Activated CD8-positive, alpha-beta T cell treated with anti-CD3 and anti-CD28 coated beads for 36 hours (primary cell): ENCODE results near the gene UBAC2. TPM values are rescaled to one million over a fixed set of nuclear protein-coding genes. Genes with fewer than 3 reads are reported as not detected.
A peak's percentile ranks its signal among the peaks of the same experiment; 100 is the strongest.

Source experiments
- ATAC-seq: fragments of 200-7000 bp; cut with Tn5 transposase; one replicate; pipeline ENCODE4 v1.10.0; 2021; ENCODE audit warnings: mild to moderate bottlenecking, moderate library complexity
- CTCF ChIA-PET: fragments of 350-600 bp; sonication (Branson Sonifier 250); formaldehyde crosslinking; loops from one replicate; lab custom pipeline; 2021; ENCODE audit warnings: antibody characterized with exemption; lab: Charles Lee
- POLR2A ChIA-PET: fragments of 350-600 bp; sonication (Branson Sonifier 250); formaldehyde crosslinking; loops from one replicate; lab custom pipeline; 2021; ENCODE audit warnings: antibody characterized with exemption; lab: Charles Lee
- DNase-seq: peaks from one replicate; pipeline ENCODE4 v3.0.0-alpha.2; 2020
- H3K27ac Mint-ChIP-seq: one replicate; pipeline ENCODE4 v1.8.0; 2021; ENCODE audit warnings: mild to moderate bottlenecking, mixed read lengths
- H3K27me3 Mint-ChIP-seq: one replicate; pipeline ENCODE4 v1.8.0; 2021; ENCODE audit warnings: mixed read lengths
- H3K36me3 Mint-ChIP-seq: one replicate; pipeline ENCODE4 v1.8.0; 2021; ENCODE audit warnings: low read depth, mixed read lengths
- H3K4me1 Mint-ChIP-seq: one replicate; pipeline ENCODE4 v1.8.0; 2021; ENCODE audit warnings: low read depth, mixed read lengths
- H3K4me3 Mint-ChIP-seq: one replicate; pipeline ENCODE4 v1.8.0; 2021; ENCODE audit warnings: mild to moderate bottlenecking, moderate library complexity, mixed read lengths
- H3K9me3 Mint-ChIP-seq: one replicate; pipeline ENCODE4 v1.8.0; 2021; ENCODE audit warnings: mixed read lengths
- intact Hi-C: fragments of 100-400 bp; cut with micrococcal nuclease; formaldehyde crosslinking; loops from one replicate; pipeline ENCODE4 v1.10.0; 2022
- total RNA-seq, 2 experiments: library from RNA; stranded (reverse); gene quantifications; one replicate each; pipeline ENCODE4 v1.2.3, GENCODE V29; 2021
- TF ChIP-seq, protein P1 (sequence below): fragments of 200-600 bp; IDR thresholded peaks from one replicate; pipeline ENCODE4 v1.8.0; 2022; ENCODE audit warnings: antibody characterized with exemption, mild to moderate bottlenecking

Gene UBAC2
- total RNA-seq, 2 experiments from 2014 or later: 63.7 to 68.4 TPM

DNA sequence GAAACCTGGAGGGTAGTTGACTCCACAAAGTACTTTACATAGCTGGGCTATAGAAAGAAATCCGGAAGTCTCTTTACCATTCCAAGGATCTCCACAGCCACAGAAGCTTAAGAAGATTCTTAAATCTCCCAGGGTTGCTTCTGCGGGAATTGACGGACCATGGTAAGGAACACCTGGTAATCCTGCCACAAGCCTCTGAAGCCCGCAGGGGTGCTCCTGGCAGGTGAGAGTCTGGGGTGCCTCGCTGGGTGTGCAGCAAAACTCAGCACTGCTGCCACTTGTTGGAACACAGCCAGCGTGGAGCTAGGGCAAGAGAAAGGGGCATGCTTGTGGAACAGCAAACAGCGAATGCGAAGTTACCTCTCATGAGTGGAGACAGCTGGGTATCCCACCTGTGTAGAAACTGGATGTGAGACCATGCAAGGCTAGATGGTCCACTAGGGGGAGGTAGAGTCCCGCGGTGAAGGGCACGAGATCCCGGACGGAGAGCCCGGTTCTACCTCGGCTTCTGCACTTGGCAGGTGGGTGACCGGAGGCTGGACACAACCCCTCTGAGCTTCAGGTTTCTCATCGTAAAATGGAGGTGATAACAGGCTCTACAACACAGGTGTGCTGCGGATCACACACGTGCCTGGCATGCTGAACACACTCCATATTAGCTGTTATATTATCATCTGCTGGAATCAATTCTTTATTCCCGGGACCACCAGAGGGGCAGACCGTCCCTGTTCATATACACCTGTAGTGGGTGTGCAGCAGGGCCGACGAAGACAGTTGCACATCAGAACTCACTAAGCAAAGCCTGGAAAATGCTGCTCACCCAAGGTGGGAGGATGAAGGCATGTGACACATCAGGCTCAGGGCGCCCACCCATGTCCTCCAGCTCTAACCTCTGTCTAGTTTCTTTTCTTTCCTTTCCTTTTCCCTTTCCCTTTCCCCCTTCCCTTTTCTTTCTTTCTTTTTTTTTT is 24.1 kb upstream of the UBAC2 start:
- TF ChIP-seq, protein P1, sequence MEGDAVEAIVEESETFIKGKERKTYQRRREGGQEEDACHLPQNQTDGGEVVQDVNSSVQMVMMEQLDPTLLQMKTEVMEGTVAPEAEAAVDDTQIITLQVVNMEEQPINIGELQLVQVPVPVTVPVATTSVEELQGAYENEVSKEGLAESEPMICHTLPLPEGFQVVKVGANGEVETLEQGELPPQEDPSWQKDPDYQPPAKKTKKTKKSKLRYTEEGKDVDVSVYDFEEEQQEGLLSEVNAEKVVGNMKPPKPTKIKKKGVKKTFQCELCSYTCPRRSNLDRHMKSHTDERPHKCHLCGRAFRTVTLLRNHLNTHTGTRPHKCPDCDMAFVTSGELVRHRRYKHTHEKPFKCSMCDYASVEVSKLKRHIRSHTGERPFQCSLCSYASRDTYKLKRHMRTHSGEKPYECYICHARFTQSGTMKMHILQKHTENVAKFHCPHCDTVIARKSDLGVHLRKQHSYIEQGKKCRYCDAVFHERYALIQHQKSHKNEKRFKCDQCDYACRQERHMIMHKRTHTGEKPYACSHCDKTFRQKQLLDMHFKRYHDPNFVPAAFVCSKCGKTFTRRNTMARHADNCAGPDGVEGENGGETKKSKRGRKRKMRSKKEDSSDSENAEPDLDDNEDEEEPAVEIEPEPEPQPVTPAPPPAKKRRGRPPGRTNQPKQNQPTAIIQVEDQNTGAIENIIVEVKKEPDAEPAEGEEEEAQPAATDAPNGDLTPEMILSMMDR: peak; percentile 95
- ATAC-seq: peak; percentile 91
- CTCF ChIA-PET: interaction anchor here (0.5 to 12.3 kb wide), 75 partner anchors 8 to 480 kb away, joined by 3 to 264 read pairs (median 4); partner anchors contain the start of genes GPR18 and UBAC2
- Mint-ChIP-seq H3K9me3 (peaks cover 6% of the 10 kb centered on the region), H3K36me3 (peaks cover 8% of the 10 kb centered on the region), H3K27me3 (no peaks in the 10 kb centered on the region), H3K4me1 (peaks cover 38% of the 10 kb centered on the region), H3K27ac (peak overlapping the region; percentile 83), H3K4me3 (peak overlapping the region; percentile 61)
- intact Hi-C loops: loop anchor here (2.0 to 10.0 kb wide), 2 partner anchors 88 to 258 kb away; no protein-coding TSS in a partner anchor
- POLR2A ChIA-PET: interaction anchor here (0.6 to 2.1 kb wide), 10 partner anchors 9 to 259 kb away, joined by 3 to 9 read pairs (median 4); partner anchors contain the start of gene UBAC2
- peak; percentile 87 for DNase-seq

DNA sequence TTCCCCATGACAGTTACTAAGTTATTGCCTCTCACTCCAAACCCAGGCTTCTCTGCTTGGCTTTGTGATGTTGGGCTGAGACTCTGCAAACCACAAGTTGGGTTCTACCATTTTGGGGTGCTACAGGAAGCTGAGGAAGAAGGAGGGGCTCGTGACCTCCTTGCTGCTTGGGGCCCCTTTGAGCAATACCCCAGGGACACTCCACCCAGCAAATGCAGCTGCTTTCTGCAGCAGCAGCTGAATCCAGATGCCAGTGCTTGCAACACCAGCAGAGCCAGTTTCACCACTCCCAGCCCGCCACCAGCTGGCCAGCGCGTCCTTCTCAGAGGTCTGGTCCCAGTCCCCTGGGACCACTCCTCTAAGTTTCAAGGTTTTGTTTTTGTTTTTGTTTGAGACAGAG is 22.0 kb upstream of the UBAC2 start:
- no peak overlapping the region for H3K27ac Mint-ChIP-seq
- no peak overlapping the region for H3K4me3 Mint-ChIP-seq
- POLR2A ChIA-PET: interaction anchor here (0.8 to 3.4 kb wide), 4 partner anchors 21 to 87 kb away, joined by 3 to 16 read pairs (median 6); partner anchors contain the start of gene UBAC2
- intact Hi-C loops: loop anchor here (10.0 kb wide), 1 partner anchor 256 kb away; no protein-coding TSS in a partner anchor
- CTCF ChIA-PET: interaction anchor here (0.9 to 12.3 kb wide), 4 partner anchors 20 to 258 kb away, joined by 3 to 264 read pairs (median 4); no protein-coding TSS in a partner anchor
- DNase-seq (no peak), ATAC-seq (no peak)
- TF ChIP-seq, protein P1: no peak
- H3K9me3 Mint-ChIP-seq: peaks cover 8% of the 10 kb centered on the region
- peaks cover 38% of the 10 kb centered on the region for H3K4me1 Mint-ChIP-seq
- no peaks in the 10 kb centered on the region for H3K27me3 Mint-ChIP-seq
- peaks cover 9% of the 10 kb centered on the region for H3K36me3 Mint-ChIP-seq

DNA sequence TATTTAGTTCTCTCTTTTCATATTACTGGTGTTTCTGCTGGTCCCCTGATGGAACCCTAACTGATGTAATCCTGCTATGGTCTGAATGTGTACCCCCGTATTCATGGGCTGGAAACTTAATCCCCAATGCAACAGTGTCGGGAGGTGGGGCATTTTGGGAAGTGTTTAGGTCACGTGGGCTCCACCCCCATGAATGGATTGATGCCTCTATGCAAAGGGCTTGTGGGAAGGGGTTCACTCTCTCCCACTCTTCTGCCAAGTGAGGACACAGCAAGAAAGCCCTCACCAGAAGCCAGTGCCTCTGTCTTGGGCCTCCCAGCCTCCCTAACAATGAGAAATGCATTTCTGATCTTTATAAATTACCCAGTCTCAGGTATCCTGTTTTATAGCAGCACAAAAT is 21.2 kb upstream of the UBAC2 start:
- TF ChIP-seq, protein P1: no peak
- peaks cover 10% of the 10 kb centered on the region for H3K9me3 Mint-ChIP-seq
- H3K4me1 Mint-ChIP-seq: peaks cover 38% of the 10 kb centered on the region
- ChIA-PET POLR2A (interaction anchor here (3.4 kb wide), 1 partner anchor 20 kb away, joined by 16 read pairs; the partner anchor contains the start of gene UBAC2), CTCF (interaction anchor here (0.9 to 12.3 kb wide), 3 partner anchors 19 to 209 kb away, joined by 4 to 264 read pairs (median 4); no protein-coding TSS in a partner anchor)
- H3K27me3 Mint-ChIP-seq: no peaks in the 10 kb centered on the region
- ATAC-seq (no peak), DNase-seq (no peak)
- no peak overlapping the region for H3K4me3 Mint-ChIP-seq
- intact Hi-C loops: loop anchor here (10.0 kb wide), 1 partner anchor 255 kb away; no protein-coding TSS in a partner anchor
- H3K27ac Mint-ChIP-seq: peak overlapping the region; percentile 8
- H3K36me3 Mint-ChIP-seq: peaks cover 9% of the 10 kb centered on the region

DNA sequence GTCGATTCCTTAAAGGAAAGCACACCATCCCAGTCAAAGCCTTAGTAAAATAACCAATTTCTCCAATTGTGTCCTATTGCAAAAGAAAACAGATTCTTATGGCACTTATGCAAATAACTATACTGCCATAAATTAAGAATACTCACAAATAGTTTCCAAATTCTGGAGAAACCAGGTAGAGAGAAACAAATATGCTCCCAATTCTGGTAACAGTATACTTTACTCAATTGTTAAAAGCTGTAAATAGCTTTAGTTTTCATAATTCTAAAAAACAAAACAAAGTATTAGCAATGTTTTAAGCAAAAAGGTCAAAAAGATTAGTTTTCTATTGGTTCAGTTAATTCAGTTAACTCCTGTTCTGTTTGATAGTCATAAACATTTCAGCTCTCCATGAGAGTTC is 18.2 kb upstream of the UBAC2 start:
- H3K4me3 Mint-ChIP-seq: no peak overlapping the region
- POLR2A ChIA-PET: interaction anchor here (1.0 kb wide), 1 partner anchor 19 kb away, joined by 3 read pairs; the partner anchor contains the start of gene UBAC2
- H3K27ac Mint-ChIP-seq: no peak overlapping the region
- peaks cover 9% of the 10 kb centered on the region for H3K36me3 Mint-ChIP-seq
- peaks cover 30% of the 10 kb centered on the region for H3K4me1 Mint-ChIP-seq
- peaks cover 10% of the 10 kb centered on the region for H3K9me3 Mint-ChIP-seq
- intact Hi-C loops: no loop called here
- ATAC-seq (no peak), DNase-seq (no peak)
- H3K27me3 Mint-ChIP-seq: no peaks in the 10 kb centered on the region
- TF ChIP-seq, protein P1: no peak
- CTCF ChIA-PET: interaction anchor here (1.2 to 12.3 kb wide), 3 partner anchors 11 to 255 kb away, joined by 3 to 264 read pairs (median 4); no protein-coding TSS in a partner anchor
